DMS53 treated with DMSO at 0.1 percent for 48 hours (cell line): ENCODE data around the gene ERGIC1.
"Not testable (repeated sequence)": the region's sequence is repeated elsewhere in the genome, so short reads cannot be mapped to it uniquely, and the experiment has no call there.

ENCODE experiments used
- DNase-seq: peaks from one replicate; lab custom pipeline; 2025; ENCODE audit not compliant: unreplicated experiment; lab: John Stamatoyannopoulos, UW

Gene ERGIC1

GRCh38 chr5:172846249-172846648 is 12.2 kb downstream of the ERGIC1 start:
- DNase-seq: no peak

GRCh38 chr5:172846677-172847076 is 12.6 kb downstream of the ERGIC1 start:
- DNase-seq: no peak

- not testable (repeated sequence) for DNase-seq
These were observed 13.5 kb downstream of the ERGIC1 start for GRCh38 chr5:172847584-172847983.

- DNase-seq: no peak
These were observed 14.4 kb downstream of the ERGIC1 start for GRCh38 chr5:172848419-172848818.

- DNase-seq: no peak
These were observed 15.8 kb downstream of the ERGIC1 start for GRCh38 chr5:172849606-172850453.

GRCh38 chr5:172850454-172850797 is 16.4 kb downstream of the ERGIC1 start:
- DNase-seq: no peak

GRCh38 chr5:172851254-172851653 is 17.2 kb downstream of the ERGIC1 start:
- DNase-seq: not testable (repeated sequence)

GRCh38 chr5:172852490-172853354 is 18.7 kb downstream of the ERGIC1 start:
- no peak for DNase-seq

- no peak for DNase-seq
These were observed 19.4 kb downstream of the ERGIC1 start for GRCh38 chr5:172853355-172853975.

- DNase-seq: no peak
These were observed 20.4 kb downstream of the ERGIC1 start for GRCh38 chr5:172854451-172854871.

- no peak for DNase-seq
These were observed 20.9 kb downstream of the ERGIC1 start for GRCh38 chr5:172854971-172855370.

- DNase-seq: no peak
These were observed 21.7 kb downstream of the ERGIC1 start for GRCh38 chr5:172855597-172856292.

GRCh38 chr5:172856336-172856735 is 22.3 kb downstream of the ERGIC1 start:
- no peak for DNase-seq

GRCh38 chr5:172857982-172858381 is 23.9 kb downstream of the ERGIC1 start:
- no peak for DNase-seq

GRCh38 chr5:172858511-172858989 is 24.5 kb downstream of the ERGIC1 start:
- no peak for DNase-seq

GRCh38 chr5:172858990-172859811 is 25.1 kb downstream of the ERGIC1 start:
- no peak for DNase-seq

- DNase-seq: no peak
These were observed 25.9 kb downstream of the ERGIC1 start for GRCh38 chr5:172859966-172860365.

- no peak for DNase-seq
These were observed 26.7 kb downstream of the ERGIC1 start for GRCh38 chr5:172860520-172861443.

- DNase-seq: no peak
These were observed 27.4 kb downstream of the ERGIC1 start for GRCh38 chr5:172861461-172861860.
